ENCODE results near the gene DIRAS1.
"Not testable (repeated sequence)": the region's sequence is repeated elsewhere in the genome, so short reads cannot be mapped to it uniquely, and the experiment has no call there.

The DIRAS1 gene

DNA sequence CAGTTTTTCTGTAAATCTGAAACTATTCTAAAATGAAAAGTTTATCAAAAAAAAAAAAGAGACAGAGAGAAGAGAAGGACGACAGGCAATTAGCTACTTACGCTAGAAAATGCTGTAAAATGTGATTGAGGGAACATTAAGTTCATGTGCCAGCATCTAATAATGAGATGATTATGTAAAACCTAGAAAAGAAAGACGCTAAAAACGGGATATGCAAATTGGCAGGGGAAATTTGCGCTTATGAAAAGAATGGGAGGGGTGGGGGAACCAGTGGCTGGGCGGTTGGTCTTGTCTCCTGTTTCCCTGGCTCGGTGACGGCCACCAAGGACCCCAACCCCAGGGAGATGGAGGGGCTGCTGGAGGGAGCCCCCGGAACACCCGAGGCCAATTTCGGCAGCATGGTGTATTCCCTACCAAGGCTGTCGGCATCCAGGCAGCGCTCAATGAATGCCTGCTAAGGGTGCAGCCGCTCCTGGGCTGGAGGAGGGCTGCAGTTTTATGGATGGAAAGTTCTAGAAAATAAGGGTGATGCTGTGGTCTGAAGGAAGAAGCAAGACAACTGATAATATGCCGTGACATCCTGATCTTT lies 52.9 kb downstream of the DIRAS1 start:
- no peak for DNase-seq

- not testable (repeated sequence) for DNase-seq
Measured at GRCh38 chr19:2667349-2667748, 53.8 kb downstream of the DIRAS1 start.

GRCh38 chr19:2666344-2666994 lies 54.7 kb downstream of the DIRAS1 start:
- no peak for DNase-seq

DNA sequence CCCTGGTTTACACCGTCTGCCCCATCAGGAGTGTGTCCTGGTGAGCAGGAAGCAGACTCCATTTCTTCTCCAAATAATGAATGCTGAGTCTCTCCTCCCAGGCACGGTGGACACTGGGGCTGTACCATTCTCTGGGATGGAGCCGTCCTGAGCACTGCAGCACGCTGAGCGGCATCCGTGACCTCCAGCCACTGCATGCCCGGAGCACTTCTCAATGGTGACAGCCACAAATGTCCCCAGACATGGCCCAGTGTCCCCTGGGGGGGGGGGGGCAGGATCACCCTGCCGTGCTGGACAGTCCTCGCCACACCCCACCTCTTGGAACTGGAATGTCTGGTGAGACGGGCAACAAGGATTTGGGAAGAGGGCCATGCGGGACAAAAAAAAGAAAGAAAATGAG lies 56.1 kb downstream of the DIRAS1 start:
- DNase-seq = no peak

Data from activated T-cell treated with anti-CD3 and anti-CD28 coated beads, Interleukin-2, amount 50 U/mL, for 1 hour (primary cell).